GM23338 (cell line): ENCODE data around the gene NT5DC2. TPM values are rescaled to one million over a fixed set of nuclear protein-coding genes. Genes with fewer than 3 reads are reported as not detected.

Source experiments
- ATAC-seq: fragments of 200-7000 bp; cut with Tn5 transposase; 3 replicates; pipeline ENCODE4 v1.9.1; 2020
- DNase-seq: peaks from one replicate; pipeline ENCODE4 v3.0.0-alpha.2; 2015; ENCODE audit warnings: low spot score
- H2AFZ ChIP-seq: fragments of 200-600 bp; sonication (generic); 2 replicates; pipeline ENCODE4 v1.8.0; 2016; ENCODE audit warnings: antibody characterized with exemption, mild to moderate bottlenecking, moderate library complexity
- H3F3A ChIP-seq: fragments of 200-600 bp; sonication (generic); replicated peaks from 2 replicates; pipeline ENCODE4 v1.8.0; 2017; ENCODE audit warnings: antibody characterized with exemption, mixed run types, low read depth
- H3K27ac ChIP-seq: fragments of 200-600 bp; sonication (generic); 2 replicates; pipeline ENCODE4 v1.6.1; 2016; ENCODE audit warnings: low read depth
- H3K27me3 ChIP-seq: fragments of 200-600 bp; sonication (generic); 2 replicates; pipeline ENCODE4 v1.8.0; 2016; ENCODE audit warnings: mild to moderate bottlenecking, mixed run types, moderate library complexity; ENCODE audit not compliant: insufficient read depth
- H3K36me3 ChIP-seq: fragments of 200-600 bp; sonication (generic); 2 replicates; pipeline ENCODE4 v1.8.0; 2016; ENCODE audit warnings: mild to moderate bottlenecking; ENCODE audit not compliant: insufficient read depth
- H3K4me1 ChIP-seq: fragments of 200-600 bp; sonication (generic); 2 replicates; pipeline ENCODE4 v1.8.0; 2016; ENCODE audit warnings: mild to moderate bottlenecking, moderate library complexity; ENCODE audit not compliant: insufficient read depth
- H3K4me2 ChIP-seq: fragments of 200-600 bp; sonication (generic); 2 replicates; pipeline ENCODE4 v1.7.1; 2017; ENCODE audit warnings: mixed run types
- H3K4me3 ChIP-seq: fragments of 200-600 bp; sonication (generic); 2 replicates; pipeline ENCODE4 v1.6.1; 2016; ENCODE audit warnings: mixed run types
- H3K79me2 ChIP-seq: fragments of 200-600 bp; sonication (generic); replicated peaks from 2 replicates; pipeline ENCODE4 v1.8.0; 2017; ENCODE audit warnings: mild to moderate bottlenecking; ENCODE audit not compliant: insufficient read depth
- H3K9me2 ChIP-seq: fragments of 200-600 bp; sonication (generic); 2 replicates; pipeline ENCODE4 v1.8.0; 2017; ENCODE audit not compliant: insufficient read depth
- H4K20me1 ChIP-seq: fragments of 200-600 bp; sonication (generic); replicated peaks from 2 replicates; pipeline ENCODE4 v1.8.0; 2017; ENCODE audit warnings: mild to moderate bottlenecking; ENCODE audit not compliant: insufficient read depth
- H3K27ac Mint-ChIP-seq: 2 replicates; pipeline ENCODE4 v1.8.0; 2020; ENCODE audit warnings: inconsistent platforms, mild to moderate bottlenecking, moderate library complexity, mixed read lengths
- H3K27me3 Mint-ChIP-seq: 3 replicates; pipeline ENCODE4 v1.8.0; 2022; ENCODE audit warnings: low read depth, mild to moderate bottlenecking, moderate library complexity, mixed read lengths, inconsistent platforms; ENCODE audit not compliant: insufficient read depth, poor library complexity
- H3K36me3 Mint-ChIP-seq: 3 replicates; pipeline ENCODE4 v1.8.0; 2021; ENCODE audit warnings: low read depth, mild to moderate bottlenecking, inconsistent platforms, moderate library complexity, mixed read lengths
- H3K4me1 Mint-ChIP-seq: 3 replicates; pipeline ENCODE4 v1.8.0; 2020; ENCODE audit warnings: mild to moderate bottlenecking, inconsistent platforms, mixed read lengths
- H3K4me3 Mint-ChIP-seq: 3 replicates; pipeline ENCODE4 v1.8.0; 2021; ENCODE audit warnings: moderate library complexity, mild to moderate bottlenecking, inconsistent platforms, mixed read lengths
- H3K9me3 Mint-ChIP-seq: 3 replicates; pipeline ENCODE4 v1.8.0; 2020; ENCODE audit warnings: moderate library complexity, mild to moderate bottlenecking, inconsistent platforms, mixed read lengths
- CREB1 ChIP-seq: fragments of 250-450 bp; sonication (Bioruptor Pico); IDR thresholded peaks from 2 replicates; pipeline ENCODE4 v1.5.0; 2020; ENCODE audit warnings: low read depth, mild to moderate bottlenecking, moderate library complexity
- EZH2 ChIP-seq: fragments of 200-600 bp; sonication (generic); IDR thresholded peaks from one replicate; pipeline ENCODE4 v1.8.0; 2017; ENCODE audit warnings: antibody characterized with exemption, mild to moderate bottlenecking, low read depth; ENCODE audit not compliant: unreplicated experiment
- JUNB ChIP-seq: IDR thresholded peaks from one replicate; pipeline ENCODE4 v1.6.1; 2016; ENCODE audit warnings: antibody characterized with exemption; ENCODE audit not compliant: unreplicated experiment
- POLR2AphosphoS5 ChIP-seq: IDR thresholded peaks from 2 replicates; pipeline ENCODE4 v1.6.1; 2016; ENCODE audit warnings: antibody characterized with exemption, low read depth
- STAT1 ChIP-seq: IDR thresholded peaks from one replicate; pipeline ENCODE4 v1.6.1; 2016; ENCODE audit warnings: antibody characterized with exemption; ENCODE audit not compliant: unreplicated experiment
- ZNF114 ChIP-seq: fragments of 250-450 bp; sonication (Bioruptor Pico); IDR thresholded peaks from 2 replicates; pipeline ENCODE4 v1.5.0; 2020; ENCODE audit warnings: mild to moderate bottlenecking, moderate library complexity
- ZNF331 ChIP-seq: fragments of 250-450 bp; sonication (Bioruptor Pico); IDR thresholded peaks from 2 replicates; pipeline ENCODE4 v1.5.0; 2020; ENCODE audit warnings: low read depth, mild to moderate bottlenecking, moderate library complexity
- polyA plus RNA-seq: library from polyadenylated mRNA; unstranded; fragments of >200 nt; fragmentation: Nextera tagmentation; extraction: Ambion mirVana; gene quantifications from 2 replicates; pipeline ENCODE4 v1.2.1, GENCODE V29; 2016
- total RNA-seq: library from RNA; depleted of rRNA; stranded (reverse); fragments of >200 nt; shearing (Covaris generic); gene quantifications from 2 replicates; pipeline ENCODE4 v1.2.3, GENCODE V29; 2014
- TF ChIP-seq, protein P1 (sequence below): IDR thresholded peaks from one replicate; pipeline ENCODE4 v1.6.1; 2018; ENCODE audit warnings: antibody characterized with exemption; ENCODE audit not compliant: unreplicated experiment
- TF ChIP-seq, protein P2 (sequence below): IDR thresholded peaks from 2 replicates; pipeline ENCODE4 v1.6.1; 2016; ENCODE audit warnings: antibody characterized with exemption

NT5DC2 gene
- total and polyA plus RNA-seq, 2 experiments from 2014 or later = 269 to 324 TPM

DNA sequence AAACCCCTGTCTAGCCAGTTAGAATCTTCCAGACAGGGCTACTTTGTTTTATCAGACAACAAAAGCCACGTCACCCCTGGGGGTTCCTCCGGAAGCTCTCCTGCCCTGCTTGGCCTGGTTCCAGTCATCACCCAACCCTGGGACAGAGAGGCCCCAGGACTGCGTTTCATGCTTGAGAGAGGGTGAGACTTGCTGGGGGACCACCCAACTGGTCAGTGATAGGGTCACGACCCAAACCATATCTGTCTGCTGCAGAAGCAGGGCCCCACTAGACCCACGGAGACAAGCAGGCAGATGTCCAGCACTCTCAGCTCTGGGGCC lies 1.2 kb downstream of the NT5DC2 start (continued):
- TF ChIP-seq, protein P1, sequence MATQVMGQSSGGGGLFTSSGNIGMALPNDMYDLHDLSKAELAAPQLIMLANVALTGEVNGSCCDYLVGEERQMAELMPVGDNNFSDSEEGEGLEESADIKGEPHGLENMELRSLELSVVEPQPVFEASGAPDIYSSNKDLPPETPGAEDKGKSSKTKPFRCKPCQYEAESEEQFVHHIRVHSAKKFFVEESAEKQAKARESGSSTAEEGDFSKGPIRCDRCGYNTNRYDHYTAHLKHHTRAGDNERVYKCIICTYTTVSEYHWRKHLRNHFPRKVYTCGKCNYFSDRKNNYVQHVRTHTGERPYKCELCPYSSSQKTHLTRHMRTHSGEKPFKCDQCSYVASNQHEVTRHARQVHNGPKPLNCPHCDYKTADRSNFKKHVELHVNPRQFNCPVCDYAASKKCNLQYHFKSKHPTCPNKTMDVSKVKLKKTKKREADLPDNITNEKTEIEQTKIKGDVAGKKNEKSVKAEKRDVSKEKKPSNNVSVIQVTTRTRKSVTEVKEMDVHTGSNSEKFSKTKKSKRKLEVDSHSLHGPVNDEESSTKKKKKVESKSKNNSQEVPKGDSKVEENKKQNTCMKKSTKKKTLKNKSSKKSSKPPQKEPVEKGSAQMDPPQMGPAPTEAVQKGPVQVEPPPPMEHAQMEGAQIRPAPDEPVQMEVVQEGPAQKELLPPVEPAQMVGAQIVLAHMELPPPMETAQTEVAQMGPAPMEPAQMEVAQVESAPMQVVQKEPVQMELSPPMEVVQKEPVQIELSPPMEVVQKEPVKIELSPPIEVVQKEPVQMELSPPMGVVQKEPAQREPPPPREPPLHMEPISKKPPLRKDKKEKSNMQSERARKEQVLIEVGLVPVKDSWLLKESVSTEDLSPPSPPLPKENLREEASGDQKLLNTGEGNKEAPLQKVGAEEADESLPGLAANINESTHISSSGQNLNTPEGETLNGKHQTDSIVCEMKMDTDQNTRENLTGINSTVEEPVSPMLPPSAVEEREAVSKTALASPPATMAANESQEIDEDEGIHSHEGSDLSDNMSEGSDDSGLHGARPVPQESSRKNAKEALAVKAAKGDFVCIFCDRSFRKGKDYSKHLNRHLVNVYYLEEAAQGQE = no peak
- no peak for TF ChIP-seq ZNF331 (CRISPR knock-in tag)
- TF ChIP-seq, protein P2, sequence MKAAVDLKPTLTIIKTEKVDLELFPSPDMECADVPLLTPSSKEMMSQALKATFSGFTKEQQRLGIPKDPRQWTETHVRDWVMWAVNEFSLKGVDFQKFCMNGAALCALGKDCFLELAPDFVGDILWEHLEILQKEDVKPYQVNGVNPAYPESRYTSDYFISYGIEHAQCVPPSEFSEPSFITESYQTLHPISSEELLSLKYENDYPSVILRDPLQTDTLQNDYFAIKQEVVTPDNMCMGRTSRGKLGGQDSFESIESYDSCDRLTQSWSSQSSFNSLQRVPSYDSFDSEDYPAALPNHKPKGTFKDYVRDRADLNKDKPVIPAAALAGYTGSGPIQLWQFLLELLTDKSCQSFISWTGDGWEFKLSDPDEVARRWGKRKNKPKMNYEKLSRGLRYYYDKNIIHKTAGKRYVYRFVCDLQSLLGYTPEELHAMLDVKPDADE = no peak
- no peak for TF ChIP-seq CREB1 (CRISPR knock-in tag)
- no peak for TF ChIP-seq EZH2

- DNase-seq (no peak), ATAC-seq (no peak)
- peaks cover 23% of the 10 kb centered on the region for H3K4me1 Mint-ChIP-seq
- no peaks in the 10 kb centered on the region for H3K9me3 Mint-ChIP-seq
- no peaks in the 10 kb centered on the region for H3K9me2 ChIP-seq
- peaks cover 27% of the 10 kb centered on the region for H3K36me3 Mint-ChIP-seq
- TF ChIP-seq ZNF331 (CRISPR knock-in tag) (no peak), ZNF114 (CRISPR knock-in tag) (no peak), JUNB (no peak), STAT1 (no peak), POLR2AphosphoS5 (no peak)
- TF ChIP-seq, protein P1 = no peak
- peaks cover 16% of the 10 kb centered on the region for H4K20me1 ChIP-seq
- peak overlapping the region; percentile 80 for H3K4me3 ChIP-seq
- H3K4me1 ChIP-seq = peaks cover 23% of the 10 kb centered on the region
- H3K27me3 Mint-ChIP-seq = peaks cover 21% of the 10 kb centered on the region
- H3K79me2 ChIP-seq = peaks cover 39% of the 10 kb centered on the region
- peak overlapping the region; percentile 97 for H3K4me2 ChIP-seq
- H3F3A ChIP-seq = peaks cover 18% of the 10 kb centered on the region
- H3K27ac Mint-ChIP-seq = no peak overlapping the region
- H3K4me3 Mint-ChIP-seq = peak overlapping the region; percentile 84
- H3K36me3 ChIP-seq = peaks cover 5% of the 10 kb centered on the region; the same call in 1 of the 2 replicates
- no peaks in the 10 kb centered on the region for H3K27me3 ChIP-seq
- H2AFZ ChIP-seq = no peak overlapping the region
- H3K27ac ChIP-seq = no peak overlapping the region
Observed at GRCh38 chr3:52531860-52532516, 1.7 kb downstream of the NT5DC2 start.
